Hepatocyte (in vitro differentiated cells): ENCODE measurements around the gene CRACR2A. TPM values are rescaled to one million over a fixed set of nuclear protein-coding genes. Genes with fewer than 3 reads are reported as not detected.

Source experiments
- DNase-seq: peaks from one replicate; pipeline ENCODE4 v3.0.0-alpha.2; 2016; ENCODE audit warnings: low spot score
- H2AFZ ChIP-seq: fragments of 200-600 bp; sonication (generic); 2 replicates; pipeline ENCODE4 v1.6.0; 2016; ENCODE audit warnings: antibody characterized with exemption, mild to moderate bottlenecking
- H3K27ac ChIP-seq: fragments of 200-600 bp; sonication (generic); 2 replicates; pipeline ENCODE4 v1.5.1; 2016; ENCODE audit warnings: mild to moderate bottlenecking
- H3K27me3 ChIP-seq: fragments of 200-600 bp; sonication (generic); 2 replicates; pipeline ENCODE4 v1.6.1; 2016
- H3K36me3 ChIP-seq: fragments of 200-600 bp; sonication (generic); replicated peaks from 2 replicates; pipeline ENCODE4 v1.5.1; 2016; ENCODE audit warnings: low read depth; ENCODE audit not compliant: insufficient read depth
- H3K4me1 ChIP-seq: fragments of 200-600 bp; sonication (generic); 2 replicates; pipeline ENCODE4 v1.5.1; 2016; ENCODE audit warnings: mild to moderate bottlenecking, moderate library complexity; ENCODE audit not compliant: insufficient read depth
- H3K4me2 ChIP-seq: fragments of 200-600 bp; sonication (generic); 2 replicates; pipeline ENCODE4 v1.6.0; 2016
- H3K4me3 ChIP-seq: fragments of 200-600 bp; sonication (generic); 2 replicates; pipeline ENCODE4 v1.5.1; 2016; ENCODE audit warnings: mild to moderate bottlenecking
- H3K79me2 ChIP-seq: fragments of 200-600 bp; sonication (generic); 2 replicates; pipeline ENCODE4 v1.6.0; 2017; ENCODE audit warnings: mild to moderate bottlenecking
- H3K9me2 ChIP-seq: fragments of 200-600 bp; sonication (generic); replicated peaks from 2 replicates; pipeline ENCODE4 v1.6.0; 2017; ENCODE audit warnings: mild to moderate bottlenecking; ENCODE audit not compliant: insufficient read depth
- H3K9me3 ChIP-seq: fragments of 200-600 bp; sonication (generic); 2 replicates; pipeline ENCODE4 v1.5.1; 2016; ENCODE audit warnings: low read depth, mild to moderate bottlenecking
- H4K20me1 ChIP-seq: fragments of 200-600 bp; sonication (generic); 2 replicates; pipeline ENCODE4 v1.6.0; 2016; ENCODE audit warnings: mild to moderate bottlenecking; ENCODE audit not compliant: insufficient read depth, poor library complexity, severe bottlenecking
- CTCF ChIP-seq: fragments of 200-600 bp; sonication (generic); IDR thresholded peaks from 2 replicates; pipeline ENCODE4 v1.5.1; 2016; ENCODE audit warnings: antibody characterized with exemption, mild to moderate bottlenecking; ENCODE audit not compliant: poor library complexity
- EZH2 ChIP-seq: fragments of 200-600 bp; sonication (generic); IDR thresholded peaks from 2 replicates; pipeline ENCODE4 v1.6.1; 2016; ENCODE audit warnings: antibody characterized with exemption, mild to moderate bottlenecking, borderline replicate concordance
- EZH2phosphoT487 ChIP-seq: fragments of 200-600 bp; sonication (generic); IDR thresholded peaks from one replicate; pipeline ENCODE4 v1.6.1; 2018; ENCODE audit warnings: antibody characterized with exemption, mild to moderate bottlenecking, low read depth, moderate library complexity; ENCODE audit not compliant: unreplicated experiment, severe bottlenecking
- whole genome bisulfite sequencing: methylation state at CpG from one replicate; pipeline ENCODE4 v1.1.6; 2016; ENCODE audit warnings: low lambda C conversion rate; ENCODE audit errors: missing lambda C conversion rate; 5-methylcytosine and 5-hydroxymethylcytosine counted together
- polyA plus RNA-seq: library from polyadenylated mRNA; unstranded; fragments of >200 nt; fragmentation: Nextera tagmentation; extraction: Ambion mirVana; gene quantifications from 2 replicates; pipeline ENCODE4 v1.2.1, GENCODE V29; 2016
- total RNA-seq: library from RNA; depleted of rRNA; stranded (reverse); fragments of >200 nt; gene quantifications from 2 replicates; pipeline ENCODE4 v1.2.3, GENCODE V29; 2014

CRACR2A gene
- total and polyA plus RNA-seq, 2 experiments from 2014 or later = 0.30 to 0.80 TPM

GRCh38 chr12:3630621-3631271 is 122.2 kb downstream of the CRACR2A start:
- Histone ChIP-seq H3K36me3 (no peaks in the 10 kb centered on the region), H3K9me3 (no peaks in the 10 kb centered on the region), H3K4me3 (no peak overlapping the region), H3K79me2 (no peaks in the 10 kb centered on the region), H3K4me2 (no peak overlapping the region), H3K9me2 (no peaks in the 10 kb centered on the region), H4K20me1 (no peaks in the 10 kb centered on the region), H3K27me3 (peaks cover 2% of the 10 kb centered on the region), H2AFZ (no peak overlapping the region), H3K4me1 (no peaks in the 10 kb centered on the region), H3K27ac (no peak overlapping the region)
- TF ChIP-seq EZH2phosphoT487 (no peak), CTCF (no peak), EZH2 (no peak)
- WGBS = 87% methylated on average over 8 of the region's 8 CpGs
- no peak for DNase-seq

- 91% methylated on average over 8 of the region's 8 CpGs for WGBS
Measured at GRCh38 chr12:3630111-3630510, 122.8 kb downstream of the CRACR2A start.

GRCh38 chr12:3629057-3629830 is 123.7 kb downstream of the CRACR2A start:
- DNase-seq = no peak
- no peaks in the 10 kb centered on the region for H4K20me1 ChIP-seq
- no peak for TF ChIP-seq CTCF
- TF ChIP-seq EZH2 = no peak
- TF ChIP-seq EZH2phosphoT487 = no peak
- no peak overlapping the region for H2AFZ ChIP-seq
- H3K27ac ChIP-seq = no peak overlapping the region
- H3K4me1 ChIP-seq = no peaks in the 10 kb centered on the region
- H3K79me2 ChIP-seq = no peaks in the 10 kb centered on the region
- no peak overlapping the region for H3K4me3 ChIP-seq
- H3K36me3 ChIP-seq = no peaks in the 10 kb centered on the region
- H3K9me2 ChIP-seq = no peaks in the 10 kb centered on the region
- WGBS = 70% methylated on average over 14 of the region's 14 CpGs
- H3K9me3 ChIP-seq = no peaks in the 10 kb centered on the region
- peaks cover 3% of the 10 kb centered on the region for H3K27me3 ChIP-seq
- H3K4me2 ChIP-seq = no peak overlapping the region

More at GRCh38 chr12:3630111-3630510, 122.8 kb downstream of the CRACR2A start:
- no peaks in the 10 kb centered on the region for H3K79me2 ChIP-seq
- peaks cover 3% of the 10 kb centered on the region for H3K27me3 ChIP-seq
- no peaks in the 10 kb centered on the region for H3K9me3 ChIP-seq
- H3K4me3 ChIP-seq = no peak overlapping the region
- H2AFZ ChIP-seq = no peak overlapping the region
- H3K4me1 ChIP-seq = no peaks in the 10 kb centered on the region
- no peaks in the 10 kb centered on the region for H3K36me3 ChIP-seq
- H4K20me1 ChIP-seq = no peaks in the 10 kb centered on the region
- TF ChIP-seq CTCF (no peak), EZH2phosphoT487 (no peak), EZH2 (no peak)
- no peak overlapping the region for H3K4me2 ChIP-seq
- DNase-seq = no peak
- no peaks in the 10 kb centered on the region for H3K9me2 ChIP-seq
- H3K27ac ChIP-seq = no peak overlapping the region
